OCI-LY3 (cell line): ENCODE results near the gene PRRC2C.

Experiments
- EZH2phosphoT487 ChIP-seq: fragments of 200-600 bp; shearing (Covaris generic); IDR thresholded peaks from 2 replicates; pipeline ENCODE4 v1.6.1; 2018; ENCODE audit warnings: antibody characterized with exemption, mixed run types, low read depth
- TF ChIP-seq, protein P1 (sequence below): fragments of 200-600, 300-600 bp; sonication (generic); IDR thresholded peaks from 2 replicates; pipeline ENCODE4 v1.5.1; 2014; ENCODE audit warnings: antibody characterized with exemption, low read length, low read depth

DNA sequence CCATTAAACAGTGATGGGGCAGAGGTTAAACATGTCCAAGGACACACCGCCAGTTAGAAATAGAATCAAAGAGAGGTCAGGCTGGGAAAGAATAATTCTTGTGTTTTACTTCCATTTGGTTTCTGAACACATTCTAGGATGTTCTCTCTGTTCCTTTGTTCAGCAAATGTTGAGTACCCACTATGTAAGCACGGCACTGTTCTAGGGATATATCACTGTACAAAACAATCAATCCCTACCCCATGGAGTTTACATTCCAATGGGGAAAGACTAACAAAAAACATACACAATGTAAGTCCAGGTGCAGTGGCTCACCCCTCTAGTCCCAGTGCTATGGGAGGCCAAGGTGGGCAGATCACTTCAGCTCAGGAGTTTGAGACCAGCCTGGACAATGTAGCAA, 142.9 kb downstream of the PRRC2C start:
- TF ChIP-seq, protein P1, sequence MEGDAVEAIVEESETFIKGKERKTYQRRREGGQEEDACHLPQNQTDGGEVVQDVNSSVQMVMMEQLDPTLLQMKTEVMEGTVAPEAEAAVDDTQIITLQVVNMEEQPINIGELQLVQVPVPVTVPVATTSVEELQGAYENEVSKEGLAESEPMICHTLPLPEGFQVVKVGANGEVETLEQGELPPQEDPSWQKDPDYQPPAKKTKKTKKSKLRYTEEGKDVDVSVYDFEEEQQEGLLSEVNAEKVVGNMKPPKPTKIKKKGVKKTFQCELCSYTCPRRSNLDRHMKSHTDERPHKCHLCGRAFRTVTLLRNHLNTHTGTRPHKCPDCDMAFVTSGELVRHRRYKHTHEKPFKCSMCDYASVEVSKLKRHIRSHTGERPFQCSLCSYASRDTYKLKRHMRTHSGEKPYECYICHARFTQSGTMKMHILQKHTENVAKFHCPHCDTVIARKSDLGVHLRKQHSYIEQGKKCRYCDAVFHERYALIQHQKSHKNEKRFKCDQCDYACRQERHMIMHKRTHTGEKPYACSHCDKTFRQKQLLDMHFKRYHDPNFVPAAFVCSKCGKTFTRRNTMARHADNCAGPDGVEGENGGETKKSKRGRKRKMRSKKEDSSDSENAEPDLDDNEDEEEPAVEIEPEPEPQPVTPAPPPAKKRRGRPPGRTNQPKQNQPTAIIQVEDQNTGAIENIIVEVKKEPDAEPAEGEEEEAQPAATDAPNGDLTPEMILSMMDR = no peak
- TF ChIP-seq EZH2phosphoT487 = no peak
